ENCODE measurements around the gene ZYX. TPM values are rescaled to one million over a fixed set of nuclear protein-coding genes. Genes with fewer than 3 reads are reported as not detected.

Gene ZYX
- total and polyA plus RNA-seq, 9 of the 15 experiments (the other 6 are each of a cell fraction or from before 2014, with no cell fraction given): 1.8 to 130 (median 15.7) TPM

- BruUV-seq (replicated peaks): no TSS peak
- FAIRE-seq (no peak), DNase-seq (ENCODE audit: extremely low read depth in 1 of 4, low spot score in 3 of 4) (no peak), ATAC-seq (peak; percentile 3; the same call in 1 of the 3 replicates)
- Histone ChIP-seq H3K36me3 (ENCODE audit: control insufficient read depth, insufficient read depth, low read length) (peaks cover under 1% of the 10 kb centered on the region; the same call in 1 of the 3 replicates), H3K27ac (ENCODE audit: extremely low read depth, low read depth, low read length) (no peak overlapping the region), H3K9ac (ENCODE audit: insufficient read depth in 1 of 2, low read depth in 2 of 2, low read length in 2 of 2) (no peak overlapping the region), H3K4me2 (ENCODE audit: insufficient read depth, low read length) (no peak overlapping the region), H3K79me2 (ENCODE audit: control insufficient read depth, insufficient read depth, low read length) (no peaks in the 10 kb centered on the region), H3K9me3 (replicated peaks; ENCODE audit: control insufficient read depth, insufficient read depth, low read depth, low read length) (no peaks in the 10 kb centered on the region), H3K27me3 (ENCODE audit: control insufficient read depth in 2 of 2, insufficient read depth in 2 of 2, low read length in 2 of 2) (peaks cover 47 to 81% of the 10 kb centered on the region in 2 experiments; a peak in 4 of 5 replicates), H4K20me1 (replicated peaks; ENCODE audit: control insufficient read depth, insufficient read depth, low read length) (peaks cover 20% of the 10 kb centered on the region), H2AFZ (ENCODE audit: low read depth, low read length) (no peak overlapping the region), H3K4me1 (replicated peaks in 1 of 2; ENCODE audit: control insufficient read depth in 2 of 2, insufficient read depth in 2 of 2, low read length in 2 of 2) (peaks cover 0 to 12% of the 10 kb centered on the region in 2 experiments; a peak in 2 of 5 replicates), H3K9me1 (ENCODE audit: control insufficient read depth, insufficient read depth, low read length) (peaks cover 3% of the 10 kb centered on the region), H3K4me3 (no peak overlapping the region)
- 16% methylated on average over 28 of the region's 28 CpGs for WGBS (ENCODE audit: insufficient coverage, low coverage, missing lambda C conversion rate)
- in situ Hi-C loops (cut with MboI): no loop called here
- intact Hi-C loops (cut with micrococcal nuclease): no loop called here
- TF ChIP-seq ADNP (tag; IDR thresholded peaks at IDR 0.05) (no peak), NR2C2 (CRISPR knock-in tag; IDR thresholded peaks at IDR 0.05) (0 out of 2 replicates have a peak, but pooled peaks have one; percentile 27), NR2C2 (tag; IDR thresholded peaks at IDR 0.05) (no peak), CEBPB (tag; IDR thresholded peaks at IDR 0.05) (0 out of 2 replicates have a peak, but pooled peaks have one; percentile 25)
- CTCF ChIA-PET (ENCODE audit: low intra/inter-chr PET ratio): no interaction called here
- POLR2A ChIA-PET: interaction anchor here (0.5 to 9.7 kb wide), 7 partner anchors 8 to 27 kb away, joined by 3 to 131 read pairs (median 3); partner anchors contain the start of gene EPHA1
These were observed 15.7 kb downstream of the ZYX start for GRCh38 chr7:143396625-143397556.

Measured in K562 (cell line).